Ammon's horn (tissue), 1 donor: ENCODE data around the gene SEPTIN8.
"Not testable (repeated sequence)": the region's sequence is repeated elsewhere in the genome, so short reads cannot be mapped to it uniquely, and the experiment has no call there.

ENCODE experiments used
- DNase-seq: peaks from one replicate; pipeline ENCODE4 v3.0.0-alpha.2; 2016; ENCODE audit warnings: low spot score

SEPTIN8 gene

DNA sequence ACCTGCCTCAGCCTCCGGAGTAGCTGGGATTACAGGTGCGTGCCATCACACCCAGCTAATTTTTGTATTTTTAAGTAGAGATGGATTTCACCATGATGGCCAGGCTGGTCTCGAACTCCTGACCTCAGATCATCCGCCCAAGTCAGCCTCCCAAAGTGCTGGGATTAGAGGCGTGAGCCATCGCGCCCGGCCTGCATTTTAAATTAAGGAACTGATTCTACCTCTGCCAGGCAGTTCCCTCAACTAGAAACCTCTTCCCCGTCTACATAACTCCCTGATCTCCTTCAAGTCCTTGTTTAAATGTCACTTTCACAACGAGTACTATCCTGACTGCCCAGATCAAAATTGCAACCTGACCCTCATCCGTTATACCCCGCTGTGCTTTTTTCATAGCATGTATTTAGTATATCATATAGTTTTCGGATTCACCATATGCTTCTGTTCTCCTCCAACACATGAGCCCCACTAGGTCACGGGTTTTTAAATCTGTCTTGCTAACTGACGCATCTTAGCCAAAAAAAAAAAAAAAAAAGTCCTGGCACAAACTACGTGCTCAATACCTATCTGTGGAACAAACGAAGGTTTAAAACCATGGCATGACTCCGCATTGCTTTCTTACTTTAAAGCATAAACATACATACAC is 35.2 kb upstream of the SEPTIN8 start:
- DNase-seq: no peak

GRCh38 chr5:132810605-132811004 is 33.6 kb upstream of the SEPTIN8 start:
- DNase-seq: no peak

GRCh38 chr5:132808866-132809265 is 31.8 kb upstream of the SEPTIN8 start:
- DNase-seq: no peak

GRCh38 chr5:132808448-132808847 is 31.4 kb upstream of the SEPTIN8 start:
- no peak for DNase-seq

DNA sequence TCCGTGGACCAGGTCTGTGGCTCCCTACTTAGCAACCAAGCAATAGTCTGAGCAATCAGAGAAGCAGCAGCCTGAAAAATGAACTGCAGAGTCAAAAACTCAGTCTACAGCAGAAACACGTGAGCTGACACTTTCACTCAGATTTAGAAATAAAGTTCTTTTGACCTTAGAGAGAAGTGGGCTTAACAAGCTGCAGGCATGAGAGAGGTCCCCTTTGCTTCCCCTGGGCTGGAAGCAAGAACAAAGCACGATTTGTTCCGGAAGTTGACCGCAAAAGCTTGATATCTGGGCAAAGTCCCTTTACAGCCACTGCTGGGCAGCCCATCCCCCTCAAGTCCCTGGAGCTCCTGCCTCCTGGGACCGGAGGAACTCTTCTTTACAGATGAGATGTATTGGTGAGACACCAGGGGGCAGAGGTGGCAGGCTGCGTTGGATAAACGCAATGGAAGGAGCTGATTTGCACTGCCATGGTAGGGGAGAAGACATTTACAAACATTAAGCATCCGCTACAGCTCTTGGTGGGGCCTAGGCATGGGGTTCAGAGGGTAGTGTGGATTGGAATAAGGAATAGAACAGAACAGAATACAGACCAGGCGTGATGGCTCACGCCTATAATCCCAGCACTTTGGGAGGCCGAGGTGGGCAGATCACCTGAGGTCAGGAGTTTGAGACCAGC is 30.3 kb upstream of the SEPTIN8 start:
- peak; percentile 80 for DNase-seq

GRCh38 chr5:132806804-132807162 is 29.7 kb upstream of the SEPTIN8 start:
- not testable (repeated sequence) for DNase-seq

GRCh38 chr5:132805872-132806271 is 28.8 kb upstream of the SEPTIN8 start:
- not testable (repeated sequence) for DNase-seq

GRCh38 chr5:132804219-132804618 is 27.2 kb upstream of the SEPTIN8 start:
- not testable (repeated sequence) for DNase-seq

DNA sequence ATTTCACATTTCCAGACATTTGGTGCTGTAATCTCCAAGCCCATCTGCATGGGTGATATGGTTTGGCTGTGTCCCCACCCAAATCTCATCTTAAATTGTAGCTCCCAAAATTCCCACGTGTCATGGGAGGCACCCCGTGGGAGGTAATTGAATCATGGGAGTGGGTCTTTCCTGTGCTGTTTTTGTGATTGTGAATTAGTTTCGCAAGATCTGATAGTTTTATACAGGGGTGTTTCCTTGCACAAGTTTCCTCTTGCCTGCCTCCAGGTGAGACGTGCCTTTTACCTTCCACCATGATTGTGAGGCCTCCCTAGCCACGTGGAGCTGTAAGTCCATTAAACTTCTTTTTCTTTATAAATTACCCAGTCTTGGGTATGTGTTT is 25.6 kb upstream of the SEPTIN8 start:
- not testable (repeated sequence) for DNase-seq

DNA sequence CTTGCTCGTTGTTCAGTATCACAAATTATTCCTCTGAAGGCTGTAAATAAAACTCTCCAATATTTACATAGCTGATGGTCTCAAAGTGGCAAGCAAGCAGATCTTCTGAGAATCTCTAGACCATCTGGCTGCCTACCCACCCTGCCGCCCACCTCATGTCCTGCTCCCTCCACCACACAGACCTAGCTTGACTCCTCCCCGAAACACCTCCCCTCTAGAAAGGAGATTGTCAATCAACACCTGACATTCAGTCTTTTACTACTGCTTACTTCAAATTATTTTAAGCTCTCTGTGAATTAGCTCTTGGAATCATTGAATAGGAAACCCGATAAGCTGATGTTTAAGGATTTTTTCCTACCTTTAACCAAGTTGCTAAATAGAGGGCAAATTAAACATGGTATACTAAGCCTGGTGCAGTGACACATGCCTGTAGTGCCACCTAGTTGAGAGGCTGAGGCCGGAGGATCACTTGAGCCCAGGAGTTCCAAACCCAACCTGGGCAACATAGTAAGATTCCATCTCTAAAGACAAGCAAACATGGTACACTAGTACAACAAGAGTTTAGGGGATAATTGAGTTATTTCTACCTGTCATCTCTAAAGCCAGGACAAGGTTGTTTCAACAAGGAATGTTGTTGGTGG is 25.1 kb upstream of the SEPTIN8 start:
- no peak for DNase-seq

GRCh38 chr5:132800545-132800944 is 23.5 kb upstream of the SEPTIN8 start:
- peak; percentile 91 for DNase-seq

GRCh38 chr5:132799392-132799791 is 22.4 kb upstream of the SEPTIN8 start:
- DNase-seq: no peak

- peak; percentile 90 for DNase-seq
Measured at GRCh38 chr5:132797651-132798050, 20.6 kb upstream of the SEPTIN8 start.

- DNase-seq: no peak
Measured at GRCh38 chr5:132791026-132791425, 14.0 kb upstream of the SEPTIN8 start.

DNA sequence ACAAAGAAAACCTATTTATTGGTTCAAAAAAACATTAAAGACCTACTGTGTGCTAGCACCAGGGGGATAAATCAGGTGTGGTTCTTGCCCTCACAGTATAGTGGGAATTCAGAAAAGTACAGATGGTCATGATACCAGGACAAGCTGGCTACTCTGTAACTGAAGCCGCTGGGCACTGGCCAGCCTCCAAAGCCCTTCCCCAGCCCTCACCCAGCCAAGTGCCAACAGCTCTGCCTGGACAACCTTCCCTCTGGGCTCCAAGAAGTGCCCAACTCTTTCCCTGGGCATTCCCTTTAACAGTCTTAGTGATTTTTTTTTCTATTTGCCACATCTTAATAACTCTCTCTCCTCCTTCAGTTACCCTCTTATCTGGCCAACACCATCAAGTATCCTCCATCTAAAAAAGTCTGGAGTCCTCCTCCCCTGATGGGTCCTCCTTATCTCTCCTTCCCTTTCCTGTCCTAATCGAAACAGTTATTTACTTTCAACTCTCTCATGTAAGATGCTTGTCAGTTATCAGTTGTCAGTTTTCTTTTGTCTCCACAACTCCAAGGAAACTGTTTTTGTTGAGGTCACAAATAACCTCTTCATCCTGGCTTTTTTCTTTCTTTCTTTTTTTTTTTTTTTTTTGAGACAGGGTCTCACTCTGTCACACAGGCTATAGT is 13.3 kb upstream of the SEPTIN8 start:
- DNase-seq: no peak

DNA sequence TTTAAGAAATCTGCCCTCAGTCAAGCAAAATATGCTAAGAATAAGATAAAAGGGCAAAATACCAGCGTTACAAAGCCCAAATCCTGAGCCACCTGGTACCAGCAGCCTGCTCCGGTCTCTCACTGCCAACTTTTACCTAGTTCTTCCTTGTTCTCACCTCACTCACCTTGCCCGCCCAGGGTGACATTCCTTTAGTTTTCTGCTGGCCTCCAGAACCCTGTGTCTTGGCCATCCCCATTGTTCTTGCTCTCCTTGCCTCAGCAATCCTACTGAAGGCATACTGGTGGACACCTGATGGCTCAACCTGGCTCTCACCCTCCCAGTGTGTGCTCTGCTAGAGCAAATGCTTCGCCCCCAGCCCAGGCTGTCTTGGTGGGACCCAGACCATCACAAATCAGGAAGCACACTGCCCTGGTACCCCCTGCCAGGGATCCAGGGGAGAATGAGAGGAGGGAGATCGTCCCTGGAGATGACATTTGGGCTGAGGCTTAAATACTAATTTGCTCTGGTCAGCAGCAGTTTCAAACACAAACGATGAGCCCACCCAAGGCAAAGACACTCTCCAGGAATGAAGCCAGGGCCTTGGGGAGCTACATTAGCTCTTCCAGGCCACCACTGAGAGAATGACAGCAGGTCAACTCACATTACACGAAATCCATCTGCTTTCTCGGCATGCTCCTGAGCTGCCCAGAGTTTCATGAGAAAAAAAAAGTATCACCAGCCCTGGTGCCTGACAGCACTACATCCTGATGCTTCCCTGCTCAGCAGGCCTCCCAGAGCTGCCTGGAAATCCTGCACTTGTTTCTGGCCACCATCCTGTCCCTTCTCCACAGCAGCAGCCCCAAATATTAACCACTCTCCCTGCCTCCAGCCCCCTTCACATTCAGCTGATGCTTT is 12.2 kb upstream of the SEPTIN8 start:
- DNase-seq: no peak

DNA sequence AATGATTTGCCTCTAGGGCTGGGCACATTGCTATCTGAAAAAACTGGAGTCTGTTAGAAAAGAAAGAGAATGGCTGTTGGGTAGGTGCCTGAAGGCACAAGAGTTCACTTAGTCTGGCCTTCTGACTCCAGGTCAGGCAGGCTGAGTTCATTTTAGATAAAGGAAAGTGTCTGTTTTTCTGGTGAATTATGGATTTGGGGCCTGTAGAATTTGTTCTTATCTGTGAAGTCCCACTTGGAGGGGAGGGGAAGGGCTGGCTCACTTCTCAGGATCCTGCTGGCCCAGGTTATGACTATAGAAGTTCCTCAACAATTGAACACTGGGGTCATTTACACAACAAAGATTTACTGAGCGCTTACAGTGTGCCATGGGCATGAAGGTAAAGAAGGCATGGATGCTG is 11.5 kb upstream of the SEPTIN8 start:
- no peak for DNase-seq

GRCh38 chr5:132787076-132787475 is 10.0 kb upstream of the SEPTIN8 start:
- DNase-seq: no peak

DNA sequence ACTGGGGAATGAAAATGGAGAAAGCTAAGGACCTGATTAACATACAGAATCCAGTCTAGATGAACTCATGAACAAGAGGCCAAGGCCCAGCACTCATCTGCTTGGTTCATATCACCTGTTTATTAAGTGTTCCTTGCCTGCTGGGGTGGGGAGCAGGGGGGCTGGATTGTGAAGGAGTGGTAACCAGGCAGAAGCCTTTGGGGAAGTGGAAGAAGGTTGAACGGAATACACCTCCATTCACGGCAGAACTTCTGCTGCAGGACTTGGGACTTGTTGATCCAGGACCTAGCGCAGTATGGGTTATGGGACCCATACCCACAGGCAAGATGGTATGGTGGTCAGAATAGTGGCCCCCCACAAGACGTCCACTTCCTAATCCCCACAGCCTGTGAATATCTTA is 8.8 kb upstream of the SEPTIN8 start:
- no peak for DNase-seq

GRCh38 chr5:132785365-132785764 is 8.3 kb upstream of the SEPTIN8 start:
- DNase-seq: no peak

GRCh38 chr5:132782101-132782500 is 5.1 kb upstream of the SEPTIN8 start:
- DNase-seq: peak; percentile 72

GRCh38 chr5:132781029-132781428 is 4.0 kb upstream of the SEPTIN8 start:
- DNase-seq: no peak
